ENCODE data around the gene SLC25A39. TPM values are rescaled to one million over a fixed set of nuclear protein-coding genes. Genes with fewer than 3 reads are reported as not detected.

SLC25A39 gene
- total and polyA plus RNA-seq, 2 of the 4 experiments (the other 2 are of a cell fraction): 49.1 to 99.7 TPM

GRCh38 chr17:44322236-44322895, 2.3 kb downstream of the SLC25A39 start:
- Histone ChIP-seq H4K91ac (ENCODE audit: insufficient read depth, low read depth, low read length) (no peak overlapping the region), H3K4me2 (ENCODE audit: low read depth, low read length) (no peak overlapping the region), H2AK5ac (ENCODE audit: low read depth, low read length) (no peak overlapping the region), H3K23ac (ENCODE audit: low read depth, low read length) (no peak overlapping the region), H3K36me3 (ENCODE audit: control insufficient read depth, insufficient read depth, low read length) (peaks cover 24% of the 10 kb centered on the region), H3K4ac (ENCODE audit: low read depth, low read length) (no peak overlapping the region), H2BK15ac (ENCODE audit: low read depth, low read length) (no peak overlapping the region), H2BK120ac (ENCODE audit: low read depth, low read length) (no peak overlapping the region), H3K4me1 (ENCODE audit: control insufficient read depth, insufficient read depth, low read length) (peaks cover 7% of the 10 kb centered on the region), H3K9ac (ENCODE audit: low read depth, low read length) (no peak overlapping the region), H2BK5ac (ENCODE audit: low read depth, low read length, poor library complexity, severe bottlenecking) (no peak overlapping the region), H3K9me3 (ENCODE audit: control insufficient read depth, insufficient read depth, low read length) (peaks cover 1% of the 10 kb centered on the region; the same call in 1 of the 2 replicates), H4K5ac (ENCODE audit: low read depth, low read length) (no peak overlapping the region), H3K14ac (replicated peaks; ENCODE audit: low read depth, low read length) (no peak overlapping the region), H3K18ac (ENCODE audit: low read depth, low read length) (no peak overlapping the region), H4K20me1 (ENCODE audit: insufficient read depth, low read length) (peaks cover 7% of the 10 kb centered on the region), H3K9me1 (ENCODE audit: insufficient read depth, low read length) (peaks cover 6% of the 10 kb centered on the region), H3K56ac (ENCODE audit: extremely low read depth, insufficient read depth, low read length) (no peak overlapping the region), H3K27me3 (ENCODE audit: control insufficient read depth, insufficient read depth, low read length) (peaks cover 4% of the 10 kb centered on the region; the same call in 1 of the 2 replicates), H3K27ac (ENCODE audit: insufficient read depth, low read length) (no peak overlapping the region), H4K8ac (ENCODE audit: low read depth in 2 of 2, low read length in 2 of 2) (no peak overlapping the region), H3K4me3 (ENCODE audit: insufficient read depth, low read depth, low read length) (no peak overlapping the region), H2BK20ac (ENCODE audit: low read depth, low read length) (no peak overlapping the region), H2AK9ac (replicated peaks; ENCODE audit: low read depth, low read length, poor library complexity) (no peak overlapping the region), H2AFZ (replicated peaks; ENCODE audit: low read length, poor library complexity) (no peak overlapping the region), H3K79me1 (ENCODE audit: low read depth in 1 of 2, low read length in 2 of 2) (peaks cover 5 to 19% of the 10 kb centered on the region in 2 experiments; a peak in 3 of 4 replicates)
- CTCF ChIA-PET: no interaction called here
- intact Hi-C loops (cut with micrococcal nuclease) (no loop called here), dilution Hi-C loops (cut with HindIII; ENCODE audit: low sequenced_read_pairs, unreplicated experiment) (no loop called here), in situ Hi-C loops (cut with MboI; ENCODE audit: low sequenced_read_pairs) (no loop called here)
- no TSS peak for BruUV-seq (replicated peaks)
- DNase-seq: no peak
- POLR2A ChIA-PET (ENCODE audit: unreplicated experiment): no interaction called here
- TF ChIP-seq MAFK (IDR thresholded peaks at IDR 0.05; ENCODE audit: low read depth, low read length) (no peak), FOS (IDR thresholded peaks at IDR 0.05; ENCODE audit: low read depth, low read length) (no peak), NFE2L2 (IDR thresholded peaks at IDR 0.05; ENCODE audit: low read depth, low read length) (no peak), RCOR1 (IDR thresholded peaks at IDR 0.05; ENCODE audit: insufficient replicate concordance, low read length) (no peak), ELK1 (IDR thresholded peaks at IDR 0.05; ENCODE audit: borderline replicate concordance, low read depth, low read length) (no peak), RFX5 (IDR thresholded peaks at IDR 0.05; ENCODE audit: low read depth, low read length) (no peak), MXI1 (IDR thresholded peaks at IDR 0.05; ENCODE audit: borderline replicate concordance, low read depth, low read length) (no peak), USF2 (IDR thresholded peaks at IDR 0.05; ENCODE audit: low read depth, low read length) (no peak), MAZ (IDR thresholded peaks at IDR 0.05; ENCODE audit: borderline replicate concordance, low read depth, low read length) (no peak), CTCF (conservative IDR thresholded peaks at IDR 0.05; ENCODE audit: low read depth, low read length) (no peak), RAD21 (IDR thresholded peaks at IDR 0.05; ENCODE audit: low read length) (no peak), SMC3 (IDR thresholded peaks at IDR 0.05; ENCODE audit: low read depth, low read length) (no peak), CEBPB (IDR thresholded peaks at IDR 0.05; ENCODE audit: low read depth, low read length) (no peak), BHLHE40 (IDR thresholded peaks at IDR 0.05; ENCODE audit: low read depth, low read length) (no peak), CHD1 (IDR thresholded peaks at IDR 0.05; ENCODE audit: low read depth, low read length) (no peak), POLR2A (IDR thresholded peaks at IDR 0.05; ENCODE audit: low read depth, low read length) (no peak)
- ATAC-seq (ENCODE audit: low read depth): no peak
- 97% methylated on average over 6 of the region's 11 CpGs; no CpG with 5 or more reads in 1 of the 2 experiments for WGBS, 2 experiments (ENCODE audit: extremely low coverage in 2 of 2, insufficient read length in 1 of 2)

Data from IMR-90 (cell line).